ENCODE measurements around the gene OARD1. TPM values are rescaled to one million over a fixed set of nuclear protein-coding genes. Genes with fewer than 3 reads are reported as not detected.
A peak's percentile ranks its signal among the peaks of the same experiment; 100 is the strongest.

Gene OARD1
- total RNA-seq, 4 donors from 2014 or later, result 12.3 to 25.6 (median 17.3) TPM

DNA sequence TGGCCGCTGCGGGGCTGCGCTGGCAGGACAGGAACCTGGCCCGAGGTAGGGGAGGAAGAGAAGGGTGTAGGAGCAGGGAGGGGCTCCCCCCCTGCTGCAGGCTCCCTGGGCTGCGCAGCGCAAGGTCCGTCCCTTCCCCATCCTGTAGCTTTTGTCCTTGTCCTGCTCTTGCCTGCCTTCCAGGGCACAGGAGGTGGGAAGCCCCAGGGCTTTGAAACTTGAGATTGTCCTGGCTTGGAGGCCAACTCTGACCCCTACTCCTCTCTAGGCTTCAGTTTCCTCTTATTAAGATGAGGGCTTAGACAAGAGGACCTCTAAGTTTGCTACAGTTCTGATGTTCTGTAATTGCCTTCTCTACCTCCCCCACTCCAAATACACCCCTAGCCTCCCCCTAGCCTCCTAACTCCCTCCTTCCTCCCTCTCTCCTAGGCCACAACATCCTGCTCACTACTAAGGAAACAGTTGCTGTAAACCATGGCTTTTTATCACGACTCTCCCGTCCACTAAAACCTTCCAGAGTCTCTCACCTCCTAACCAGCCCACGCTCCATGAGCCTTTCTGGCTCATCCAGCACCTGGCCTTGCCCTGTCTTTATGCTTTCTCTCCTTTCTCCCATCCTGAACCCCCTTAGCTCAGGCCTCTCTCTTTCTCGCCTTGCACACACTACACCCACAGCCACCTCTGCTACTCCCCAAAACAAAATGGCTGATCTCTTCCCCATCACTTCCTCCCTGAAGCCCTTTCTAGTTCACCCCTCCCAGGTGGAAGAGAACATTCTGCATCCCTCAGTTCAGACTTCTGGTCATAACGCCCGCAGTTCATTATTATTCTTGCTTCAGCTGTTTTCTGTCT is 43.4 kb downstream of the OARD1 start:
- Histone ChIP-seq H3K27ac (peak overlapping the region in 2 of 4 donors; percentile 57 to 85), H3K27me3 (no peaks in the 10 kb centered on the region), H3K36me3 (peaks cover 0 to 6% (median 0%) of the 10 kb centered on the region in 3 donors), H3K9me3 (no peaks in the 10 kb centered on the region), H3K4me1 (peaks cover 0 to 21% (median 14%) of the 10 kb centered on the region in 4 donors), H3K4me3 (peak overlapping the region; percentile 15 to 62 (median 40))
- 53 to 59% methylated on average over 9 to 13 of the region's 13 CpGs for WGBS, 2 donors
- TF ChIP-seq POLR2A (IDR thresholded peaks at IDR 0.05) (no peak), EP300 (IDR thresholded peaks at IDR 0.05) (no peak)
- TF ChIP-seq, protein P1, sequence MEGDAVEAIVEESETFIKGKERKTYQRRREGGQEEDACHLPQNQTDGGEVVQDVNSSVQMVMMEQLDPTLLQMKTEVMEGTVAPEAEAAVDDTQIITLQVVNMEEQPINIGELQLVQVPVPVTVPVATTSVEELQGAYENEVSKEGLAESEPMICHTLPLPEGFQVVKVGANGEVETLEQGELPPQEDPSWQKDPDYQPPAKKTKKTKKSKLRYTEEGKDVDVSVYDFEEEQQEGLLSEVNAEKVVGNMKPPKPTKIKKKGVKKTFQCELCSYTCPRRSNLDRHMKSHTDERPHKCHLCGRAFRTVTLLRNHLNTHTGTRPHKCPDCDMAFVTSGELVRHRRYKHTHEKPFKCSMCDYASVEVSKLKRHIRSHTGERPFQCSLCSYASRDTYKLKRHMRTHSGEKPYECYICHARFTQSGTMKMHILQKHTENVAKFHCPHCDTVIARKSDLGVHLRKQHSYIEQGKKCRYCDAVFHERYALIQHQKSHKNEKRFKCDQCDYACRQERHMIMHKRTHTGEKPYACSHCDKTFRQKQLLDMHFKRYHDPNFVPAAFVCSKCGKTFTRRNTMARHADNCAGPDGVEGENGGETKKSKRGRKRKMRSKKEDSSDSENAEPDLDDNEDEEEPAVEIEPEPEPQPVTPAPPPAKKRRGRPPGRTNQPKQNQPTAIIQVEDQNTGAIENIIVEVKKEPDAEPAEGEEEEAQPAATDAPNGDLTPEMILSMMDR (IDR thresholded peaks at IDR 0.05), result no peak
- no peak for DNase-seq (ENCODE audit: low spot score in 2 of 2)

DNA sequence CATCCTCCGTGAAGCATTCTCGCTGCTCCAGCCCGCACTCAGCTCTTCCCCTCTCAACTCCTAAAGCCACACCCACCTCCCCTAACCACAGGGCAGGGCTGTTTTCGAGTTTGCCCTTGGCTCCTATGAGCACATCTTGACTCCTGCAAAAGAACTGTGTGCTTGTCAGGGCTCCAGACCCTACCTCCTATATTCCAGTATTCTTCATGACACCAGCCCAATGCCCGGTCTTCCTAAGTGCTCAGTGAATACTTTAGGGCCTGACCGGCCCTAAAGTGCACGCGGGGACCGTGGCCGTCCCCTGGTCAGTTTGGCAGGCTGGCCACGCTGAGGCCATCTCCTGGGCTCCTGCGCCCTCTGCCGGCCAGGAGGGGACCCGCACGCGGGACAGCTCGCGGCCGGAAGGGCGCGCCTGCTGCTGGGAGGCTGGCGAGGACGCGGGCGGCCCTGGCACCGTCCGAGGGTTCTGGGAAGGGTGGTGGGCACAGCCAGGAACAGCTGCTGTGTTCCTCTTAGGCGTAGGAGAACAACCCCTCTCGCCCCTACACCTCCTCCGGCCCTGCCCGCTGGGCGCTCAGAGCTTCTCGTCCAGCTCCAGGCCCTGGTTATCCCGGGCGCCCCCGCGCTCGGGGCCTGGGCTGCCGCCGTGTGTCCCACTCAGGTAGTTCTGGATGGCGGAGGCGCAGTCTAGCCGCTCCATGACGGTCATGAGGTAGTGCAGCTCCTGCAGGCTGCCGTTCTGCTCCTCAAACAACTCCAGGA is 44.2 kb downstream of the OARD1 start:
- no peak for TF ChIP-seq POLR2A (IDR thresholded peaks at IDR 0.05)
- TF ChIP-seq, protein P1 (IDR thresholded peaks at IDR 0.05), result peak; percentile 96 to 99 (median 97)
- peak in 1 of 2 donors; percentile 33 for TF ChIP-seq EP300 (IDR thresholded peaks at IDR 0.05)
- Histone ChIP-seq H3K4me1 (peaks cover 0 to 21% (median 14%) of the 10 kb centered on the region in 4 donors), H3K36me3 (peaks cover 0 to 4% (median 0%) of the 10 kb centered on the region in 3 donors), H3K27ac (peak overlapping the region in 3 of 4 donors; percentile 45 to 85 (median 57)), H3K27me3 (no peaks in the 10 kb centered on the region), H3K4me3 (peak overlapping the region; percentile 15 to 62 (median 40)), H3K9me3 (no peaks in the 10 kb centered on the region)
- WGBS, 2 donors, result 0 to 3% methylated on average over 25 to 28 of the region's 45 CpGs
- DNase-seq (ENCODE audit: low spot score in 2 of 2), result peak; percentile 82 to 86

DNA sequence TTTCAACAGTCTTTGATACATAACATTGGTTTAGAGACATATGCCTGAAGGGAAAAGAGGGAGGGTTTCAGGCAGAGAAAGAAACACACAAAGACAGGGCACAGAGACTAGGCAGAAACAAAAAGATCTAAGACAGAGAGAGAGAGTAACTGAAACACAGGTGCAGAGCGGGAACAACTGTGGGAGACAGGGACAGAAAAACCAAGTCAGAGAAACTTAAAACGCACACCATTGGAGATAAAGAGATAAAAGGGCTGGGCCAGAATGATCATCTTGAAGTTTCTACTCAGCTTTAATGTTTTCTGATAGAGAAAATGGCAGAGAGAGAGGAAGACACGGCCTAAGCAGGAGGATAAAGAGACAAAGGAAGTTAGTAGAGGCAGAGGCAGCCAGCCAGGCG is 44.9 kb downstream of the OARD1 start:
- TF ChIP-seq, protein P1 (IDR thresholded peaks at IDR 0.05), result no peak
- TF ChIP-seq EP300 (IDR thresholded peaks at IDR 0.05) (no peak), POLR2A (IDR thresholded peaks at IDR 0.05) (no peak)
- peak overlapping the region in 3 of 4 donors; percentile 15 to 62 (median 51) for H3K4me3 ChIP-seq
- DNase-seq (ENCODE audit: low spot score in 2 of 2), result no peak
- no peaks in the 10 kb centered on the region for H3K9me3 ChIP-seq
- 35 to 47% methylated on average over 4 of the region's 4 CpGs for WGBS, 2 donors
- peaks cover 0 to 21% (median 14%) of the 10 kb centered on the region in 4 donors for H3K4me1 ChIP-seq
- no peaks in the 10 kb centered on the region for H3K27me3 ChIP-seq
- H3K36me3 ChIP-seq, result no peaks in the 10 kb centered on the region
- peak overlapping the region in 3 of 4 donors; percentile 45 to 85 (median 57) for H3K27ac ChIP-seq

DNA sequence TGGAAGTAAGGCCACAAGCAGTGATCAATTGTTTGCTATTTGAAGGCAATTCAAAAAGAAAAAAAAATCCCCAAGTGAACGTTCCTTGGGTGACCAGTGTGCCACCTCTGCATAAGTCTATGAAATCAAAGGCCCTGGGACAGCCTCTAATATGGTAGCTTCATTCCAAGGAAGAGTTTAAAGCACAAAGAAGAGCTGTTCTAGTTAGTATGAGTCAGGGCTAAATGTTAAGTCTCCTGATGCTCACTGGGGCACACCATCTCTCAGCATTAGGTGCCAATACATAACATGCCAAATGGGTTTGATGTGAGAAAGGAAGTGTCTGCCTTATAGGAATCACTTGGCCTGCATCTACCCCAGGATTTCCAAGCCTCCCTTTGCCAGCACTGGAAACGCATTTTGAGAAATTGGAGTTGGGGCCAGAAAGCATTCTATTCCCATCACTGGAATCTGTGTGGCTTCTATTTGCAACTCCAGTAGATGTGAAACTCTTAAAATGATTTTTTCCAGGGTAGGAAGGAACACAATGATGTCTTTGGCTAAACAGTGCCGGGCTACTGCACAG is 46.1 kb downstream of the OARD1 start:
- H3K4me3 ChIP-seq, result no peak overlapping the region
- no peak overlapping the region for H3K27ac ChIP-seq
- H3K27me3 ChIP-seq, result no peaks in the 10 kb centered on the region
- no peaks in the 10 kb centered on the region for H3K9me3 ChIP-seq
- no peak for DNase-seq (ENCODE audit: low spot score in 2 of 2)
- peaks cover 0 to 21% (median 14%) of the 10 kb centered on the region in 4 donors for H3K4me1 ChIP-seq
- TF ChIP-seq POLR2A (IDR thresholded peaks at IDR 0.05) (no peak), EP300 (IDR thresholded peaks at IDR 0.05) (no peak)
- TF ChIP-seq, protein P1 (IDR thresholded peaks at IDR 0.05), result no peak
- no peaks in the 10 kb centered on the region for H3K36me3 ChIP-seq
- WGBS, 2 donors, result 71 to 79% methylated on average over 3 of the region's 3 CpGs
